ENCODE data around the gene CDH20.

CDH20 gene

GRCh38 chr18:61333271-61333745 is at the start of gene CDH20:
CDH20 (plus strand) TSS chr18:61333430.
- DNase-seq (ENCODE audit: low read depth) = no peak

GRCh38 chr18:61284039-61284438 is 49.2 kb upstream of the CDH20 start:
- no peak for DNase-seq (ENCODE audit: low read depth)

- no peak for DNase-seq (ENCODE audit: low read depth)
These were observed 47.5 kb upstream of the CDH20 start for GRCh38 chr18:61285777-61286176.

- DNase-seq (ENCODE audit: low read depth) = no peak
These were observed 46.4 kb upstream of the CDH20 start for GRCh38 chr18:61286867-61287266.

GRCh38 chr18:61290616-61291015 is 42.6 kb upstream of the CDH20 start:
- DNase-seq (ENCODE audit: low read depth) = no peak

GRCh38 chr18:61292280-61293035 is 40.8 kb upstream of the CDH20 start:
- no peak for DNase-seq (ENCODE audit: low read depth)

- no peak for DNase-seq (ENCODE audit: low read depth)
These were observed 38.1 kb upstream of the CDH20 start for GRCh38 chr18:61295153-61295552.

- DNase-seq (ENCODE audit: low read depth) = no peak
These were observed 25.2 kb upstream of the CDH20 start for GRCh38 chr18:61308004-61308403.

GRCh38 chr18:61308795-61309393 is 24.3 kb upstream of the CDH20 start:
- no peak for DNase-seq (ENCODE audit: low read depth)

GRCh38 chr18:61322265-61322873 is 10.9 kb upstream of the CDH20 start:
- no peak for DNase-seq (ENCODE audit: low read depth)

- DNase-seq (ENCODE audit: low read depth) = no peak
These were observed 9.3 kb upstream of the CDH20 start for GRCh38 chr18:61323951-61324350.

GRCh38 chr18:61326407-61326806 is 6.8 kb upstream of the CDH20 start:
- DNase-seq (ENCODE audit: low read depth) = no peak

GRCh38 chr18:61329398-61329797 is 3.8 kb upstream of the CDH20 start:
- DNase-seq (ENCODE audit: low read depth) = no peak

- DNase-seq (ENCODE audit: low read depth) = no peak
These were observed 2.2 kb upstream of the CDH20 start for GRCh38 chr18:61331051-61331450.

GRCh38 chr18:61333746-61334490 is 688 bp downstream of the CDH20 start:
- DNase-seq (ENCODE audit: low read depth) = no peak

GRCh38 chr18:61334491-61334850 is 1.2 kb downstream of the CDH20 start:
- no peak for DNase-seq (ENCODE audit: low read depth)

- DNase-seq (ENCODE audit: low read depth) = no peak
These were observed 1.9 kb downstream of the CDH20 start for GRCh38 chr18:61334951-61335683.

GRCh38 chr18:61335684-61336555 is 2.7 kb downstream of the CDH20 start:
- no peak for DNase-seq (ENCODE audit: low read depth)

GRCh38 chr18:61336766-61337165 is 3.5 kb downstream of the CDH20 start:
- DNase-seq (ENCODE audit: low read depth) = no peak

GRCh38 chr18:61337527-61337926 is 4.3 kb downstream of the CDH20 start:
- DNase-seq (ENCODE audit: low read depth) = no peak

- DNase-seq (ENCODE audit: low read depth) = no peak
These were observed 6.9 kb downstream of the CDH20 start for GRCh38 chr18:61340148-61340547.
